GM10248 (cell line): ENCODE data around the gene NYAP2.

Experiments used
- CTCF ChIA-PET: fragments of 300-600 bp; sonication (Branson Sonifier 250); formaldehyde crosslinking; extraction: SDS; loops from one replicate; lab custom pipeline; 2021; ENCODE audit warnings: antibody characterized with exemption; lab: Yijun Ruan, JAX
- POLR2A ChIA-PET: fragments of 350-650 bp; sonication (Branson Sonifier 250); formaldehyde crosslinking; extraction: SDS; loops from one replicate; lab custom pipeline; 2020; ENCODE audit warnings: antibody characterized with exemption; lab: Yijun Ruan, JAX
- DNase-seq: peaks from one replicate; pipeline ENCODE4 v3.0.0; 2012; ENCODE audit errors: extremely low spot score
- TF ChIP-seq, protein P1 (sequence below): IDR thresholded peaks from 2 replicates; pipeline ENCODE4 v1.5.1; 2012; ENCODE audit warnings: mild to moderate bottlenecking, low read depth; ENCODE audit errors: extremely low read depth, missing control alignments, control extremely low read depth

Gene NYAP2

GRCh38 chr2:225419033-225419432, 19.5 kb downstream of the NYAP2 start:
- TF ChIP-seq, protein P1, sequence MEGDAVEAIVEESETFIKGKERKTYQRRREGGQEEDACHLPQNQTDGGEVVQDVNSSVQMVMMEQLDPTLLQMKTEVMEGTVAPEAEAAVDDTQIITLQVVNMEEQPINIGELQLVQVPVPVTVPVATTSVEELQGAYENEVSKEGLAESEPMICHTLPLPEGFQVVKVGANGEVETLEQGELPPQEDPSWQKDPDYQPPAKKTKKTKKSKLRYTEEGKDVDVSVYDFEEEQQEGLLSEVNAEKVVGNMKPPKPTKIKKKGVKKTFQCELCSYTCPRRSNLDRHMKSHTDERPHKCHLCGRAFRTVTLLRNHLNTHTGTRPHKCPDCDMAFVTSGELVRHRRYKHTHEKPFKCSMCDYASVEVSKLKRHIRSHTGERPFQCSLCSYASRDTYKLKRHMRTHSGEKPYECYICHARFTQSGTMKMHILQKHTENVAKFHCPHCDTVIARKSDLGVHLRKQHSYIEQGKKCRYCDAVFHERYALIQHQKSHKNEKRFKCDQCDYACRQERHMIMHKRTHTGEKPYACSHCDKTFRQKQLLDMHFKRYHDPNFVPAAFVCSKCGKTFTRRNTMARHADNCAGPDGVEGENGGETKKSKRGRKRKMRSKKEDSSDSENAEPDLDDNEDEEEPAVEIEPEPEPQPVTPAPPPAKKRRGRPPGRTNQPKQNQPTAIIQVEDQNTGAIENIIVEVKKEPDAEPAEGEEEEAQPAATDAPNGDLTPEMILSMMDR = no peak
- POLR2A ChIA-PET = no interaction called here
- CTCF ChIA-PET = no interaction called here
- no peak for DNase-seq

- ChIA-PET CTCF (no interaction called here), POLR2A (no interaction called here)
- DNase-seq = no peak
- TF ChIP-seq, protein P1 = no peak
Measured at GRCh38 chr2:225422145-225422544, 22.6 kb downstream of the NYAP2 start.

GRCh38 chr2:225425284-225425683, 25.8 kb downstream of the NYAP2 start:
- no peak for DNase-seq
- ChIA-PET CTCF (interaction anchor here (2.4 kb wide), 1 partner anchor 11 kb away, joined by 5 read pairs; no protein-coding TSS in a partner anchor), POLR2A (no interaction called here)
- TF ChIP-seq, protein P1 = no peak

- ChIA-PET POLR2A (no interaction called here), CTCF (interaction anchor here (1.2 kb wide), 1 partner anchor 36 kb away, joined by 4 read pairs; no protein-coding TSS in a partner anchor)
- no peak for DNase-seq
- TF ChIP-seq, protein P1 = no peak
Measured at GRCh38 chr2:225428360-225428759, 28.9 kb downstream of the NYAP2 start.

GRCh38 chr2:225429717-225430116, 30.2 kb downstream of the NYAP2 start:
- TF ChIP-seq, protein P1 = no peak
- POLR2A ChIA-PET = no interaction called here
- no peak for DNase-seq
- CTCF ChIA-PET = interaction anchor here (0.7 kb wide), 1 partner anchor 12 kb away, joined by 3 read pairs; no protein-coding TSS in a partner anchor

GRCh38 chr2:225431105-225431863, 31.8 kb downstream of the NYAP2 start:
- ChIA-PET POLR2A (no interaction called here), CTCF (interaction anchor here (0.9 to 2.5 kb wide), 2 partner anchors 10 to 24 kb away, joined by 3 to 9 read pairs; no protein-coding TSS in a partner anchor)
- TF ChIP-seq, protein P1 = no peak
- no peak for DNase-seq
